ENCODE results near the gene AHSA1.

Gene AHSA1

GRCh38 chr14:77505031-77505430, 47.1 kb downstream of the AHSA1 start:
- H3K4me3 ChIP-seq (replicated peaks; ENCODE audit: low read depth, low read length) = no peak overlapping the region
- no peak for TF ChIP-seq CTCF (IDR thresholded peaks at IDR 0.05; ENCODE audit: low read depth, low read length, missing control alignments)
- DNase-seq (ENCODE audit: extremely low read depth, low read depth) = no peak

- no peak overlapping the region for H3K4me3 ChIP-seq (replicated peaks; ENCODE audit: low read depth, low read length)
- DNase-seq (ENCODE audit: extremely low read depth, low read depth) = no peak
- TF ChIP-seq CTCF (IDR thresholded peaks at IDR 0.05; ENCODE audit: low read depth, low read length, missing control alignments) = no peak
Observed at GRCh38 chr14:77507762-77508161, 49.9 kb downstream of the AHSA1 start.

DNA sequence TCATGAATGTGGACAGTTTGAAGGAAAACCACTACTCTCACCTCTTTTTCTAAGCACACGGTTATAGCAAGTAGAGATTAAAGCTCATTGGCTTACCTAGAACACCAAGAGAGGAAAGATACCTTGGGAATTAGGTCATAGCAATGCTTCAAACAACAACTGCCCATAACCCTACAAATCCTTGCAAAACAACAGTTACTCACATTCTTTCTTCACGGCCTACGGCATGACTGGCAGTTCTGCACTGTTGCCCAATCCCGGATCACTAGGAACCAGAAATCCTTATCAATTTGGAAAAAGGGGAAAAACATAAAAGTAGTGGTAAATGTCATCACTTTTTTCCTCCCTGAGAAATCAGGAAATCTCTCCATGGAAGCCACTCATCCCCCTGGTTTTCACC, 50.4 kb downstream of the AHSA1 start:
- no peak for DNase-seq (ENCODE audit: extremely low read depth, low read depth)
- no peak for TF ChIP-seq CTCF (IDR thresholded peaks at IDR 0.05; ENCODE audit: low read depth, low read length, missing control alignments)
- H3K4me3 ChIP-seq (replicated peaks; ENCODE audit: low read depth, low read length) = no peak overlapping the region

DNA sequence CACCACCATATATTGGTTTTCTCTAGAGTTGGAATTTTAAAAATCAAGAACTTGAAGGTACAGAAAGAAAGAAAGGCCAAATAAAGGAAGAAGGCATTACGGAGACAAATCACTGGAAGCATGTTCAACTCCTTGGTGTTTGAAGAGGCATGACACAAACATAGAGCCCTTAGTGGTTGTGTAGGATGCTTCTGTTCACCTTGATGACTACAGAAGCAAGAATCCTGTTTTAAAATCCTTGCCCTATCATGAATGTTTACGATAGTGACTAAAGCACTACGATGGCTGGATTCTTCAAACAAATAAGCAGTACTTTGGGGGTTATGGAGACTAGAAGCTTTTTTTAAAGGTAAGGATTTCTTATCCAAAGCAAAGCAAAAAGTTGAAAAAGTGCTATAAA, 51.0 kb downstream of the AHSA1 start:
- H3K4me3 ChIP-seq (replicated peaks; ENCODE audit: low read depth, low read length) = no peak overlapping the region
- no peak for DNase-seq (ENCODE audit: extremely low read depth, low read depth)
- no peak for TF ChIP-seq CTCF (IDR thresholded peaks at IDR 0.05; ENCODE audit: low read depth, low read length, missing control alignments)

- TF ChIP-seq CTCF (IDR thresholded peaks at IDR 0.05; ENCODE audit: low read depth, low read length, missing control alignments) = no peak
- no peak overlapping the region for H3K4me3 ChIP-seq (replicated peaks; ENCODE audit: low read depth, low read length)
- DNase-seq (ENCODE audit: extremely low read depth, low read depth) = no peak
Observed at GRCh38 chr14:77509366-77509765, 51.5 kb downstream of the AHSA1 start.

- H3K4me3 ChIP-seq (replicated peaks; ENCODE audit: low read depth, low read length) = no peak overlapping the region
- DNase-seq (ENCODE audit: extremely low read depth, low read depth) = no peak
- no peak for TF ChIP-seq CTCF (IDR thresholded peaks at IDR 0.05; ENCODE audit: low read depth, low read length, missing control alignments)
Observed at GRCh38 chr14:77511486-77512162, 53.7 kb downstream of the AHSA1 start.

GRCh38 chr14:77516126-77516525, 58.2 kb downstream of the AHSA1 start:
- no peak for TF ChIP-seq CTCF (IDR thresholded peaks at IDR 0.05; ENCODE audit: low read depth, low read length, missing control alignments)
- DNase-seq (ENCODE audit: extremely low read depth, low read depth) = no peak
- H3K4me3 ChIP-seq (replicated peaks; ENCODE audit: low read depth, low read length) = no peak overlapping the region

All from HFF-Myc (cell line).